ENCODE measurements around the gene CNTNAP4. TPM values are rescaled to one million over a fixed set of nuclear protein-coding genes. Genes with fewer than 3 reads are reported as not detected.

CNTNAP4 gene
- total RNA-seq, 1 experiment from 2014 or later = not detected

- no peak overlapping the region for H4K8ac ChIP-seq (replicated peaks; ENCODE audit: insufficient read length, low read depth, low read length)
- H2AK5ac ChIP-seq (ENCODE audit: insufficient read length, low read length) = no peak overlapping the region
- no peaks in the 10 kb centered on the region for H3K4me1 ChIP-seq (ENCODE audit: insufficient read depth, low read length)
- H3K14ac ChIP-seq (ENCODE audit: insufficient read depth, low read length) = no peak overlapping the region
- no peak overlapping the region for H3K9ac ChIP-seq (ENCODE audit: extremely low read depth, insufficient read length, low read length)
- H3K27me3 ChIP-seq (ENCODE audit: insufficient read depth, low read length) = no peaks in the 10 kb centered on the region
- no peak overlapping the region for H3K56ac ChIP-seq (ENCODE audit: insufficient read length, low read depth, low read length)
- no peaks in the 10 kb centered on the region for H3K23me2 ChIP-seq (ENCODE audit: insufficient read length, low read depth, low read length, poor library complexity, severe bottlenecking)
- H2AFZ ChIP-seq (ENCODE audit: low read length) = no peak overlapping the region
- Mint-ChIP-seq H3K4me1 (peaks cover 0 to 5% of the 10 kb centered on the region in 2 experiments; a peak in 2 of 4 replicates), H3K36me3 (ENCODE audit: insufficient read depth in 1 of 3, low read depth in 3 of 3) (no peaks in the 10 kb centered on the region), H3K9me3 (no peaks in the 10 kb centered on the region), H3K4me3 (no peak overlapping the region), H3K27me3 (ENCODE audit: low read depth) (no peaks in the 10 kb centered on the region; the same call in 1 of the 2 replicates), H3K27ac (no peak overlapping the region)
- H3K18ac ChIP-seq (ENCODE audit: insufficient read length, low read depth, low read length) = no peak overlapping the region
- H2BK5ac ChIP-seq (ENCODE audit: insufficient read length, low read length) = no peak overlapping the region
- no peak overlapping the region for H2BK20ac ChIP-seq (ENCODE audit: low read depth, low read length, poor library complexity, severe bottlenecking)
- no peak overlapping the region for H4K5ac ChIP-seq (ENCODE audit: insufficient read length, low read depth, low read length)
- no peak overlapping the region for H3T11ph ChIP-seq (ENCODE audit: low read length)
- no peaks in the 10 kb centered on the region for H3K9me3 ChIP-seq (ENCODE audit: control insufficient read depth, low read depth, low read length)
- no peak overlapping the region for H2BK120ac ChIP-seq (ENCODE audit: low read depth, low read length, poor library complexity, severe bottlenecking)
- no peak overlapping the region for H3K23ac ChIP-seq (ENCODE audit: insufficient read length, low read depth, low read length)
- no peak overlapping the region for H2BK15ac ChIP-seq (ENCODE audit: low read depth, low read length)
- no peaks in the 10 kb centered on the region for H3K79me1 ChIP-seq (ENCODE audit: insufficient read depth, low read depth, low read length, poor library complexity, severe bottlenecking)
- no peak overlapping the region for H4K91ac ChIP-seq (ENCODE audit: insufficient read length, low read depth, low read length)
- WGBS (ENCODE audit: extremely low coverage, insufficient read length, low lambda C conversion rate) = no CpG with 5 or more reads among the region's 5 CpGs
- H4K20me1 ChIP-seq (ENCODE audit: control insufficient read depth, insufficient read depth, insufficient read length) = no peaks in the 10 kb centered on the region
- H3K27ac ChIP-seq (ENCODE audit: insufficient read length, low read depth, low read length) = no peak overlapping the region
- H3K4me2 ChIP-seq (ENCODE audit: insufficient read depth, insufficient read length, low read length) = no peak overlapping the region
- no peaks in the 10 kb centered on the region for H3K79me2 ChIP-seq (ENCODE audit: insufficient read depth, low read length)
- no peak for TF ChIP-seq CTCF (conservative IDR thresholded peaks at IDR 0.05)
- H3K4ac ChIP-seq (ENCODE audit: low read depth, low read length) = no peak overlapping the region
- no peak overlapping the region for H2BK12ac ChIP-seq (ENCODE audit: insufficient read length, low read depth, low read length)
- DNase-seq = no peak
Measured at GRCh38 chr16:76527244-76527643, 250.0 kb downstream of the CNTNAP4 start.

Measured in H9 (cell line).